Neutrophil (primary cell): Measurements from ENCODE around the gene GZMM.

Experiments used
- H3K27ac ChIP-seq: fragments of 200-600 bp; sonication (generic); 2 replicates; pipeline ENCODE4 v1.5.1; 2016; ENCODE audit warnings: mild to moderate bottlenecking, moderate library complexity
- H3K27me3 ChIP-seq: fragments of 200-600 bp; sonication (generic); 2 replicates; pipeline ENCODE4 v1.6.0; 2016; ENCODE audit warnings: mild to moderate bottlenecking
- H3K36me3 ChIP-seq: fragments of 200-600 bp; sonication (generic); 2 replicates; pipeline ENCODE4 v1.5.1; 2017
- H3K4me1 ChIP-seq, 2 experiments: fragments of 200-600 bp in 1 of 2; sonication (generic) in 1 of 2; 1 replicate in 1 of 2; 2 replicates in 1 of 2; pipeline versions ENCODE4 v1.5.1 to v1.6.1; 2013 to 2016; ENCODE audit warnings: low read depth in 1 of 2, low read length in 1 of 2, mild to moderate bottlenecking in 1 of 2, moderate library complexity in 1 of 2; ENCODE audit not compliant: control insufficient read depth in 1 of 2, insufficient read depth in 1 of 2
- H3K4me3 ChIP-seq, 2 experiments: fragments of 200-600 bp in 1 of 2; sonication (generic) in 1 of 2; 1 replicate in 1 of 2; 2 replicates in 1 of 2; pipeline ENCODE4 v1.5.1; 2013 to 2016; ENCODE audit warnings: low read depth in 1 of 2, low read length in 1 of 2, mild to moderate bottlenecking in 1 of 2, moderate library complexity in 1 of 2
- H3K9me3 ChIP-seq: fragments of 200-600 bp; sonication (generic); 2 replicates; pipeline ENCODE4 v1.5.1; 2016
- TF ChIP-seq, protein P1 (sequence below): fragments of 200-600 bp; sonication (generic); IDR thresholded peaks from 2 replicates; pipeline ENCODE4 v1.5.1; 2016; ENCODE audit warnings: antibody characterized with exemption

Gene GZMM

DNA sequence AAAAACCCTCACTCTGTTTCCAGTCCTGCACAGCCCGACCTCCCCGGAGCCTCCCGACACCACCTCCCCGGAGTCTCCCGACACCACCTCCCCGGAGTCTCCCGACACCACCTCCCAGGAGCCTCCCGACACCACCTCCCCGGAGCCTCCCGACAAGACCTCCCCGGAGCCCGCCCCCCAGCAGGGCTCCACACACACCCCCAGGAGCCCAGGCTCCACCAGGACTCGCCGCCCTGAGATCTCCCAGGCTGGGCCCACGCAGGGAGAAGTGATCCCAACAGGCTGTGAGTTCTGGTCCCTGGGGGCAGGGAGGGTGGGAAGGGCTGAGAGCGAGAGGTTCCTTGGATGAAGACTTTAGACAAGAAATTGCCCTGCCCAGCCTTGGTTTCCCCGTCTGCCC lies 42.2 kb upstream of the GZMM start:
- Histone ChIP-seq H3K27me3 (peaks cover 38% of the 10 kb centered on the region), H3K27ac (peak overlapping the region; percentile 99), H3K4me3 (peak overlapping the region in 1 of 2 experiments; percentile 49), H3K36me3 (no peaks in the 10 kb centered on the region), H3K4me1 (peaks cover 59 to 72% of the 10 kb centered on the region in 2 experiments), H3K9me3 (no peaks in the 10 kb centered on the region)
- TF ChIP-seq, protein P1, sequence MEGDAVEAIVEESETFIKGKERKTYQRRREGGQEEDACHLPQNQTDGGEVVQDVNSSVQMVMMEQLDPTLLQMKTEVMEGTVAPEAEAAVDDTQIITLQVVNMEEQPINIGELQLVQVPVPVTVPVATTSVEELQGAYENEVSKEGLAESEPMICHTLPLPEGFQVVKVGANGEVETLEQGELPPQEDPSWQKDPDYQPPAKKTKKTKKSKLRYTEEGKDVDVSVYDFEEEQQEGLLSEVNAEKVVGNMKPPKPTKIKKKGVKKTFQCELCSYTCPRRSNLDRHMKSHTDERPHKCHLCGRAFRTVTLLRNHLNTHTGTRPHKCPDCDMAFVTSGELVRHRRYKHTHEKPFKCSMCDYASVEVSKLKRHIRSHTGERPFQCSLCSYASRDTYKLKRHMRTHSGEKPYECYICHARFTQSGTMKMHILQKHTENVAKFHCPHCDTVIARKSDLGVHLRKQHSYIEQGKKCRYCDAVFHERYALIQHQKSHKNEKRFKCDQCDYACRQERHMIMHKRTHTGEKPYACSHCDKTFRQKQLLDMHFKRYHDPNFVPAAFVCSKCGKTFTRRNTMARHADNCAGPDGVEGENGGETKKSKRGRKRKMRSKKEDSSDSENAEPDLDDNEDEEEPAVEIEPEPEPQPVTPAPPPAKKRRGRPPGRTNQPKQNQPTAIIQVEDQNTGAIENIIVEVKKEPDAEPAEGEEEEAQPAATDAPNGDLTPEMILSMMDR: no peak

DNA sequence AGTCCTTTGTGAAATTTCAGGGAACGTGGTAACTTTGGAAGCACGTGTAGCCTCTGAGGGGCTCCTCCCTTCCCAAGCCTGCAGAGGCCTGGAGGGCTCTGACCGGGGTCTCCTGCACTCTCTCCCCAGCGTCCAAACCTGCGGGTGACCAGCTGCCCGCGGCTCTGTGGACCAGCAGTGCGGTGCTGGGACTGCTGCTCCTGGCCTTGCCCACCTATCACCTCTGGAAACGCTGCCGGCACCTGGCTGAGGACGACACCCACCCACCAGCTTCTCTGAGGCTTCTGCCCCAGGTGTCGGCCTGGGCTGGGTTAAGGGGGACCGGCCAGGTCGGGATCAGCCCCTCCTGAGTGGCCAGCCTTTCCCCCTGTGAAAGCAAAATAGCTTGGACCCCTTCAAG lies 39.2 kb upstream of the GZMM start:
- H3K4me3 ChIP-seq: no peak overlapping the region
- TF ChIP-seq, protein P1: no peak
- H3K27me3 ChIP-seq: peaks cover 9% of the 10 kb centered on the region
- no peaks in the 10 kb centered on the region for H3K9me3 ChIP-seq
- peak overlapping the region; percentile 98 for H3K27ac ChIP-seq
- peaks cover 62 to 68% of the 10 kb centered on the region in 2 experiments for H3K4me1 ChIP-seq
- no peaks in the 10 kb centered on the region for H3K36me3 ChIP-seq

DNA sequence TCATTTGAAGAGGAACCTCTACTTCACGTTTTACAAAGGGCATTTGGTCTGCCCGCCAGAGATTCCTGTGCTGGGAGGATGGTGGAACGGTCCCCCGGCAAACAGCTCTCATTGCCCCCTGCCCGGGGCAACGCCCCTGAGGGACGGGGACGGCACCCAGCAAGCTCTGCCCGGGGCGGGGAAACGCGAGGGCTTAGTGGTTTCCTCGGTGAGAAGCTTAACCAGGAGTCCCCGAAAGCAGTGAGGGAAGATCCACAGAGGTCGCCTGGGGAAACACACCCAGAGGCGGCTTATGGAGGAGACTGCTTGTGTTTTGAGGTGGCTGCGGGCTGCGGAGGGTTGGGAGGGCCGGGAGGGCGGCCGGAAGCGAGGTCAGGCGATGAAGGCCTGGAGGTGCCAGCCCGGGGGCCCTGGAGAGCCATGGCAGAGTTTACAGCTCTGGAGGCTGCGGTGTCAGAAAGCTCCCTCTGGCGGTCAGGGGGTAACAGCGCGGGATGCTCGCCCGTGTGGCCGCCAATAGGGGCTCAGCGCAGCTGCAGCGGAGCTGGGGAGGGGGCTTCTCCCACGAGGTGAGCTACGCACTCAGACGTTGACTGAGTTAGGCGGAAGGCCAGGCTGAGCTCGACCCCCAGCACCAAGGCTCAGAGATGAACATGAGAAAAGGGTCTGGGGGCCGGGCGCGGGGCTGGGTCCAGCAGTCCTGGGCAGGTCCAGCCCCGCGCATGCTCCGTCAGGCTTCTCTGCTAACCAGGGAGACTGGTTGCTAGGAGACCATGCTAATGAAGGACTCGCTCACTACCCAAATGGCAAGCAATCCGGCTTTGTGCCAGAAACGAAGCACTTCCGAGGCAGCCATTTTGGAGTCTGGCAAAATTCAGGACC lies 37.2 kb upstream of the GZMM start:
- H3K9me3 ChIP-seq: no peaks in the 10 kb centered on the region
- peaks cover 7% of the 10 kb centered on the region for H3K27me3 ChIP-seq
- H3K27ac ChIP-seq: peak overlapping the region; percentile 98
- TF ChIP-seq, protein P1: peak; percentile 99
- peaks cover 67 to 71% of the 10 kb centered on the region in 2 experiments for H3K4me1 ChIP-seq
- no peaks in the 10 kb centered on the region for H3K36me3 ChIP-seq
- peak overlapping the region; percentile 99 to 100 for H3K4me3 ChIP-seq

DNA sequence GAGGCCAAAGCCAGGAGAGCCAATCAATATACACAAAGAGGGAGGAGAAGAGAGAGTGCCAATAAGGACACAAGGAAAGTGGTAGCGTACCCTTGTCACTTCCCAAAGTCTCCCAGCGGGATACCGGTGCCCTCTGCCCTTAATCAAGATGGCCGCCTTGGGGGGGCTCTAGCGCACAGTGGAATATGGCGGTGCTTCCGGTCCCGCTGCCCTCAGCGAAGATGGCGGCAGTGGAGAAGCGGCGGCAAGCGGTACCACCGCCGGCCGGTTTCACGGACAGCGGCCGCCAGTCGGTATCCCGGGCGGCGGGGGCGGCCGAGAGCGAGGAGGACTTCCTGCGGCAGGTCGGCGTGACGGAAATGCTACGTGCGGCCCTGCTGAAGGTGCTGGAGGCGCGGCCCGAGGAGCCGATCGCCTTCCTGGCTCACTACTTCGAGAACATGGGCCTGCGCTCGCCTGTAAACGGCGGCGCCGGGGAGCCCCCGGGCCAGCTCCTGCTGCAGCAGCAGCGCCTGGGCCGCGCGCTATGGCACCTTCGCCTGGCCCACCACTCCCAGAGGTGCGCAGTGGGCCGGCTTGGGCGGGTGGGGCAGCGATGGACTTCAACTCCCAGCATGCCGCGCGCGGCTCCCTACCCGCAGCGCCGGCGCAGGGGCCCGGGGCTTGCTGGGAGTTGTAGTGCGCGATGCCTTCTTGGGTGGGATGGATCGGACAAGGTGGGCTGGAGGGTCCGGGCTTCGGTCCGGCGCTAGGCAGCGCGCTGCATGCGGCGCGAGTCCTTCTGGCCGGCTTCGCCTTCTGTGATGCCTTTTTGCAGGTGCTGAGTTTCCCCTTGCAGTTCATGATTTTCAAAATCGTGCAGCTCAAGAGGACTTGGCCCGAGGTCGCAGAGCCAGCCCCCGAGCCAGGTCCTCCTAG lies 36.3 kb upstream of the GZMM start, which contains the start of gene TPGS1:
Gene TPGS1 (plus strand): TSS at position 212 of the 918 bp plus-strand sequence. CDS start 10 bp downstream, at position 222.
- Histone ChIP-seq H3K4me1 (peaks cover 59 to 62% of the 10 kb centered on the region in 2 experiments), H3K4me3 (peak within 1 kb of the TSS; percentile 99 to 100), H3K36me3 (no peaks in the 10 kb centered on the region), H3K27ac (peak within 1 kb of the TSS; percentile 98), H3K9me3 (no peaks in the 10 kb centered on the region), H3K27me3 (peaks cover 11% of the 10 kb centered on the region)
- TF ChIP-seq, protein P1: peak; percentile 65
